HepG2 (cell line): Measurements from ENCODE around the gene CYP4V2. TPM values are rescaled to one million over a fixed set of nuclear protein-coding genes. Genes with fewer than 3 reads are reported as not detected.

Experiments
- ATAC-seq: fragments of 200-7000 bp; cut with Tn5 transposase; 3 replicates; pipeline ENCODE4 v1.9.1; 2020; ENCODE audit warnings: mild to moderate bottlenecking, moderate library complexity
- BruUV-seq: library from RNA; stranded (reverse); fragments of 400-500 nt; replicated peaks from 2 replicates; lab custom pipeline; 2021; lab: Mats Ljungman, UMichigan
- CTCF ChIA-PET: fragments of 300-600 bp; formaldehyde crosslinking; extraction: SDS; loops from one replicate; lab custom pipeline; 2021; ENCODE audit warnings: low total read pairs, inconsistent platforms, low intra/inter-chr PET ratio; lab: Yijun Ruan, JAX
- POLR2A ChIA-PET: fragments of 350-600 bp; sonication (Branson Sonifier 250); formaldehyde crosslinking; loops from one replicate; lab custom pipeline; 2020; ENCODE audit warnings: antibody characterized with exemption, inconsistent platforms; lab: Yijun Ruan, JAX
- DNase-seq: peaks from one replicate; pipeline ENCODE4 v3.0.0-alpha.2; 2015; ENCODE audit warnings: low spot score
- FAIRE-seq: peaks from 3 replicates; lab custom pipeline; 2011; peaks lifted over from hg19 to GRCh38; lab: Jason Lieb, UNC
- H2AFZ ChIP-seq: one replicate; pipeline ENCODE4 v1.6.1; 2011; ENCODE audit warnings: low read length, inconsistent platforms
- H3K27ac ChIP-seq: fragments of 300-600 bp; 3 replicates; pipeline ENCODE4 v1.8.0; 2011; ENCODE audit warnings: mixed run types, mild to moderate bottlenecking, mixed read lengths, low read length, inconsistent platforms; ENCODE audit not compliant: insufficient read depth; ENCODE audit errors: extremely low read length
- H3K27me3 ChIP-seq, 2 experiments: fragments of 200-600 bp in 1 of 2; 2 replicates in 1 of 2; 3 replicates in 1 of 2; pipeline versions ENCODE4 v1.6.0 to v1.8.0; 2011; ENCODE audit warnings: low read length in 2 of 2, mild to moderate bottlenecking in 2 of 2, moderate library complexity in 2 of 2, inconsistent platforms in 1 of 2; ENCODE audit not compliant: insufficient read depth in 2 of 2, control insufficient read depth in 1 of 2
- H3K36me3 ChIP-seq, 2 experiments: fragments of 200-600 bp in 1 of 2; replicated peaks in 1 of 2; 2 replicates in 1 of 2; 3 replicates in 1 of 2; pipeline versions ENCODE4 v1.5.1 to v1.8.0; 2011; ENCODE audit warnings: low read length in 2 of 2, inconsistent platforms in 1 of 2; ENCODE audit not compliant: insufficient read depth in 2 of 2, control insufficient read depth in 1 of 2
- H3K4me1 ChIP-seq: 2 replicates; pipeline ENCODE4 v1.5.1; 2012; ENCODE audit warnings: low read length, inconsistent platforms; ENCODE audit not compliant: insufficient read depth
- H3K4me2 ChIP-seq: 2 replicates; pipeline ENCODE4 v1.6.0; 2011; ENCODE audit warnings: low read depth, low read length, inconsistent platforms
- H3K4me3 ChIP-seq, 3 experiments: fragments of 200-600 bp in 1 of 3; sonication (generic), shearing (Covaris generic) in 1 of 3; replicated peaks in 1 of 3; 2 replicates each; pipeline ENCODE4 v1.5.1; 2011 to 2016; ENCODE audit warnings: low read length in 3 of 3, inconsistent platforms in 2 of 3, low read depth in 2 of 3, mild to moderate bottlenecking in 2 of 3, control low read depth in 1 of 3, mixed read lengths in 1 of 3; ENCODE audit not compliant: insufficient read depth in 1 of 3
- H3K79me2 ChIP-seq: one replicate; pipeline ENCODE4 v1.6.1; 2011; ENCODE audit warnings: low read length, inconsistent platforms; ENCODE audit not compliant: insufficient read depth
- H3K9ac ChIP-seq: 2 replicates; pipeline ENCODE4 v1.6.0; 2011; ENCODE audit warnings: mild to moderate bottlenecking, low read depth, low read length, inconsistent platforms; ENCODE audit not compliant: insufficient read depth
- H3K9me3 ChIP-seq: 2 replicates; pipeline ENCODE4 v1.5.1; 2012; ENCODE audit warnings: mild to moderate bottlenecking, low read length
- H4K20me1 ChIP-seq: 2 replicates; pipeline ENCODE4 v1.6.0; 2011; ENCODE audit warnings: inconsistent platforms, mild to moderate bottlenecking, low read length, moderate library complexity; ENCODE audit not compliant: insufficient read depth
- MEIS1 ChIP-seq: sonication (generic); formaldehyde crosslinking; IDR thresholded peaks from 2 replicates; pipeline ENCODE4 v1.9.0; 2021; ENCODE audit warnings: mild to moderate bottlenecking, missing genetic modification reagents, moderate library complexity, borderline replicate concordance
- PHB2 ChIP-seq: fragments of 450-650 bp; IDR thresholded peaks from 2 replicates; pipeline ENCODE4 v1.6.1; 2018; ENCODE audit not compliant: partially characterized antibody
- SP5 ChIP-seq: IDR thresholded peaks from 2 replicates; pipeline ENCODE4 v1.6.1; 2016; ENCODE audit warnings: low read depth, borderline replicate concordance
- XBP1 ChIP-seq: sonication (generic); formaldehyde crosslinking; IDR thresholded peaks from 2 replicates; pipeline ENCODE4 v1.5.0; 2020; ENCODE audit warnings: missing genetic modification reagents
- ZNF160 ChIP-seq: sonication (generic); formaldehyde crosslinking; IDR thresholded peaks from 2 replicates; pipeline ENCODE4 v1.8.0; 2022; ENCODE audit warnings: mild to moderate bottlenecking, inconsistent platforms, missing genetic modification reagents
- ZNF44 ChIP-seq: sonication (generic); formaldehyde crosslinking; IDR thresholded peaks from 2 replicates; pipeline ENCODE4 v1.5.1; 2020; ENCODE audit warnings: mild to moderate bottlenecking, missing genetic modification reagents
- WGBS: methylation state at CpG from one replicate; pipeline ENCODE4 v1.1.6; 2017; ENCODE audit warnings: low lambda C conversion rate; 5-methylcytosine and 5-hydroxymethylcytosine counted together
- in situ Hi-C: cut with HindIII; loops from 2 replicates; pipeline ENCODE4 v1.10.0; 2017; ENCODE audit warnings: low pct_unique_long_range_greater_than_20kb; ENCODE audit not compliant: extremely low pct_ligation_motif_present
- intact Hi-C: fragments of 100-400 bp; cut with micrococcal nuclease; formaldehyde crosslinking; loops from one replicate; pipeline ENCODE4 v1.10.0; 2022; ENCODE audit not compliant: unreplicated experiment
- polyA plus RNA-seq, 8 experiments: library from polyadenylated mRNA; depleted of rRNA in 3 of 8; stranded (reverse) in 7 of 8; unstranded in 1 of 8; fragments of >200 nt; fragmentation: Illumina TruSeq in 4 of 8; extraction: Trizol in 4 of 8; gene quantifications; 2 replicates each; pipeline versions ENCODE4 v1.2.1 to v1.2.3, GENCODE V29; 2011 to 2016; ENCODE audit warnings: low read depth in 4 of 8, missing spikeins in 1 of 8, mixed read lengths in 1 of 8; ENCODE audit not compliant: insufficient read depth in 1 of 8
- total RNA-seq, 5 experiments: library from RNA; depleted of rRNA; stranded (reverse); fragments of >200 nt; fragmentation: Illumina TruSeq; extraction: Trizol; gene quantifications; 2 replicates each; pipeline ENCODE4 v1.2.3, GENCODE V29; 2016; ENCODE audit warnings: low read depth in 1 of 5
- TF ChIP-seq, protein P1 (sequence below): sonication (generic); formaldehyde crosslinking; IDR thresholded peaks from 2 replicates; pipeline ENCODE4 v1.5.0; 2020; ENCODE audit warnings: missing genetic modification reagents
- TF ChIP-seq, protein P2 (sequence below): sonication (generic); formaldehyde crosslinking; IDR thresholded peaks from 2 replicates; pipeline ENCODE4 v1.8.0; 2022; ENCODE audit warnings: missing genetic modification reagents, mild to moderate bottlenecking, inconsistent platforms, borderline replicate concordance
- TF ChIP-seq, protein P3 (sequence below): sonication (generic); formaldehyde crosslinking; IDR thresholded peaks from 2 replicates; pipeline ENCODE4 v1.4.0; 2020; ENCODE audit warnings: missing genetic modification reagents, borderline replicate concordance

CYP4V2 gene
- total and polyA plus RNA-seq, 2 of the 13 experiments (the other 11 are each of a cell fraction or from before 2014, with no cell fraction given) = 4.7 to 7.2 TPM

DNA sequence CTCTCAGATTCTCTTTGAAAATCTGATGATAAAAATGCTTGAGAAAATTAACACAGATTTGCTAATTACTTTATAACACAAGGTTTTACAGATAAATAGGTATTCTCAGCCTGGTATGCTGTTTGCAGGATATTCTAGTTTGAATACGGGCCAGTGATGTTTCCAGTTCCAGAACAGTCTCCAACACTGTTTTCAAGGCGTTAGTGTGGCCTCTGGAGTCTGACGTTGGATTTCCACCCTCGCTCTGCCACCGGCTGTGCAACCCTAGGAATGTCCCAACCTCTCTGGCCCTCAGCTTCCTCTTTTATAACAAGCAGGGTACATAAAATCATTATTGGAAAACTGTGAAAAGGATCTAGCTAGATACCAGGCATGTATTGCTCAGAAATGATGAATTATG, 23.8 kb upstream of the CYP4V2 start:
- Histone ChIP-seq H3K9ac (no peak overlapping the region), H3K9me3 (no peaks in the 10 kb centered on the region), H2AFZ (no peak overlapping the region), H3K79me2 (no peaks in the 10 kb centered on the region), H3K27ac (no peak overlapping the region), H3K4me2 (no peak overlapping the region), H3K4me3 (no peak overlapping the region), H3K4me1 (peaks cover 37% of the 10 kb centered on the region), H3K36me3 (no peaks in the 10 kb centered on the region), H4K20me1 (no peaks in the 10 kb centered on the region), H3K27me3 (peaks cover 3 to 6% of the 10 kb centered on the region in 2 experiments; a peak in 2 of 5 replicates)
- ChIA-PET CTCF (no interaction called here), POLR2A (no interaction called here)
- no TSS peak for BruUV-seq
- TF ChIP-seq PHB2 (no peak), SP5 (CRISPR knock-in tag) (no peak), MEIS1 (CRISPR knock-in tag) (no peak), ZNF44 (CRISPR knock-in tag) (no peak), ZNF160 (CRISPR knock-in tag) (no peak), XBP1 (no peak)
- TF ChIP-seq, protein P1, sequence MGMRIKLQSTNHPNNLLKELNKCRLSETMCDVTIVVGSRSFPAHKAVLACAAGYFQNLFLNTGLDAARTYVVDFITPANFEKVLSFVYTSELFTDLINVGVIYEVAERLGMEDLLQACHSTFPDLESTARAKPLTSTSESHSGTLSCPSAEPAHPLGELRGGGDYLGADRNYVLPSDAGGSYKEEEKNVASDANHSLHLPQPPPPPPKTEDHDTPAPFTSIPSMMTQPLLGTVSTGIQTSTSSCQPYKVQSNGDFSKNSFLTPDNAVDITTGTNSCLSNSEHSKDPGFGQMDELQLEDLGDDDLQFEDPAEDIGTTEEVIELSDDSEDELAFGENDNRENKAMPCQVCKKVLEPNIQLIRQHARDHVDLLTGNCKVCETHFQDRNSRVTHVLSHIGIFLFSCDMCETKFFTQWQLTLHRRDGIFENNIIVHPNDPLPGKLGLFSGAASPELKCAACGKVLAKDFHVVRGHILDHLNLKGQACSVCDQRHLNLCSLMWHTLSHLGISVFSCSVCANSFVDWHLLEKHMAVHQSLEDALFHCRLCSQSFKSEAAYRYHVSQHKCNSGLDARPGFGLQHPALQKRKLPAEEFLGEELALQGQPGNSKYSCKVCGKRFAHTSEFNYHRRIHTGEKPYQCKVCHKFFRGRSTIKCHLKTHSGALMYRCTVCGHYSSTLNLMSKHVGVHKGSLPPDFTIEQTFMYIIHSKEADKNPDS = no peak
- TF ChIP-seq, protein P2, sequence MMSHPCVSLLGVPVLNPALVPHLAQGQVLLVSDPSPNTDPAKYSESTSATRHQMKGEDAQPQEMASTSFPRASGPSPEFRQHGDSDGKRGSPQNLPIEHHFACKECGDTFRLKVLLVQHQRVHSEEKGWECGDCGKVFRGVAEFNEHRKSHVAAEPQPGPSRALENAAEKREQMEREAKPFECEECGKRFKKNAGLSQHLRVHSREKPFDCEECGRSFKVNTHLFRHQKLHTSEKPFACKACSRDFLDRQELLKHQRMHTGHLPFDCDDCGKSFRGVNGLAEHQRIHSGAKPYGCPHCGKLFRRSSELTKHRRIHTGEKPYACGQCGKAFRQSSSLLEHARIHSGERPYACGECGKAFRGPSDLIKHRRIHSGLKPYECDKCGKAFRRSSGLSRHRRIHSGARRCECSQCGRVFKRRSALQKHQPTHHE = no peak
- TF ChIP-seq, protein P3, sequence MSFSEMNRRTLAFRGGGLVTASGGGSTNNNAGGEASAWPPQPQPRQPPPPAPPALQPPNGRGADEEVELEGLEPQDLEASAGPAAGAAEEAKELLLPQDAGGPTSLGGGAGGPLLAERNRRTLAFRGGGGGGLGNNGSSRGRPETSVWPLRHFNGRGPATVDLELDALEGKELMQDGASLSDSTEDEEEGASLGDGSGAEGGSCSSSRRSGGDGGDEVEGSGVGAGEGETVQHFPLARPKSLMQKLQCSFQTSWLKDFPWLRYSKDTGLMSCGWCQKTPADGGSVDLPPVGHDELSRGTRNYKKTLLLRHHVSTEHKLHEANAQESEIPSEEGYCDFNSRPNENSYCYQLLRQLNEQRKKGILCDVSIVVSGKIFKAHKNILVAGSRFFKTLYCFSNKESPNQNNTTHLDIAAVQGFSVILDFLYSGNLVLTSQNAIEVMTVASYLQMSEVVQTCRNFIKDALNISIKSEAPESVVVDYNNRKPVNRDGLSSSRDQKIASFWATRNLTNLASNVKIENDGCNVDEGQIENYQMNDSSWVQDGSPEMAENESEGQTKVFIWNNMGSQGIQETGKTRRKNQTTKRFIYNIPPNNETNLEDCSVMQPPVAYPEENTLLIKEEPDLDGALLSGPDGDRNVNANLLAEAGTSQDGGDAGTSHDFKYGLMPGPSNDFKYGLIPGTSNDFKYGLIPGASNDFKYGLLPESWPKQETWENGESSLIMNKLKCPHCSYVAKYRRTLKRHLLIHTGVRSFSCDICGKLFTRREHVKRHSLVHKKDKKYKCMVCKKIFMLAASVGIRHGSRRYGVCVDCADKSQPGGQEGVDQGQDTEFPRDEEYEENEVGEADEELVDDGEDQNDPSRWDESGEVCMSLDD = no peak
- no peak for DNase-seq
- in situ Hi-C loops (no loop called here), intact Hi-C loops (no loop called here)
- no peak for FAIRE-seq
- ATAC-seq = no peak
- 63% methylated on average over 5 of the region's 5 CpGs for WGBS
